KMS-11 (cell line): ENCODE results near the gene FOXP1.

Experiments used
- H2AFZ ChIP-seq: fragments of 200-600 bp; sonication (generic); 2 replicates; pipeline ENCODE4 v1.6.1; 2016; ENCODE audit warnings: antibody characterized with exemption, mixed run types, low read depth
- H3K27ac ChIP-seq: fragments of 200-600 bp; sonication (generic); 2 replicates; pipeline ENCODE4 v1.6.1; 2016; ENCODE audit warnings: mild to moderate bottlenecking, mixed run types
- H3K27me3 ChIP-seq: fragments of 200-600 bp; sonication (generic); 2 replicates; pipeline ENCODE4 v1.6.1; 2017; ENCODE audit warnings: mild to moderate bottlenecking, low read depth, mixed run types, moderate library complexity; ENCODE audit not compliant: insufficient read depth
- H3K36me3 ChIP-seq: fragments of 200-600 bp; sonication (generic); 2 replicates; pipeline ENCODE4 v1.6.1; 2017; ENCODE audit warnings: mild to moderate bottlenecking, mixed run types; ENCODE audit not compliant: insufficient read depth
- H3K4me1 ChIP-seq: fragments of 200-600 bp; sonication (generic); 2 replicates; pipeline ENCODE4 v1.6.1; 2016; ENCODE audit warnings: mild to moderate bottlenecking, low read depth, mixed run types; ENCODE audit not compliant: poor library complexity, severe bottlenecking
- H3K4me2 ChIP-seq: fragments of 200-600 bp; sonication (generic); 2 replicates; pipeline ENCODE4 v1.7.0; 2016; ENCODE audit warnings: mild to moderate bottlenecking, mixed run types
- H3K4me3 ChIP-seq: fragments of 200-600 bp; sonication (generic); IDR thresholded peaks from 2 replicates; pipeline ENCODE4 v1.6.1; 2017; ENCODE audit warnings: low read depth, low read length, mixed read lengths; ENCODE audit not compliant: insufficient read depth
- H3K79me2 ChIP-seq: fragments of 200-600 bp; sonication (generic); 2 replicates; pipeline ENCODE4 v1.6.1; 2016; ENCODE audit warnings: low read depth, mixed run types; ENCODE audit not compliant: insufficient read depth
- H3K9ac ChIP-seq: fragments of 200-600 bp; sonication (generic); 2 replicates; pipeline ENCODE4 v1.6.1; 2016; ENCODE audit warnings: mild to moderate bottlenecking, mixed run types
- H4K20me1 ChIP-seq: fragments of 200-600 bp; sonication (generic); 2 replicates; pipeline ENCODE4 v1.6.1; 2016; ENCODE audit warnings: mild to moderate bottlenecking, mixed run types; ENCODE audit not compliant: insufficient read depth
- TF ChIP-seq, protein P1 (sequence below): fragments of 200-600 bp; sonication (generic); conservative IDR thresholded peaks from 2 replicates; pipeline ENCODE4 v1.6.1; 2017; ENCODE audit warnings: low read depth, mild to moderate bottlenecking, antibody characterized with exemption, low read length, moderate library complexity, mixed read lengths

Gene FOXP1

DNA sequence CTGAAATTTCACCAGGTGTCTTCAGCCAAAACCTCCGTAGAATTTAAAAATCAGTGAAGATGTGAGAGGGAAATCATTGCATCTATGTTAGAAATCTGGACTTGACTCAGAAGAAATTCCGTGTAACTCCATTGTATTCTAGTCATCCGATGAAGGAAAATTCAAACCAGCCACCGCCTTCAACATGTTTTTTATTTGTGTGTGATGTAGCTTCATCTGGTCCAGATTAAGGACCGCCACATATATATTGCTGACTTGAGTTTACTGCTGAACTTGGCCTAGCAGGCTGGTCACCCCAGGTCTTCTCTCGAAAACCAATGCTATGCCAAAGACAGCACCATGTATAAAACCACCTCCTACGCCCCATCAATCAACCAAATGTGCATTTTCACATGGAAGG is 120.9 kb downstream of the FOXP1 start:
- Histone ChIP-seq H3K4me2 (no peak overlapping the region), H3K79me2 (no peaks in the 10 kb centered on the region), H3K4me3 (no peak overlapping the region), H3K4me1 (no peaks in the 10 kb centered on the region), H3K27me3 (no peaks in the 10 kb centered on the region), H3K27ac (no peak overlapping the region), H3K9ac (no peak overlapping the region), H4K20me1 (no peaks in the 10 kb centered on the region), H3K36me3 (no peaks in the 10 kb centered on the region), H2AFZ (no peak overlapping the region)
- TF ChIP-seq, protein P1, sequence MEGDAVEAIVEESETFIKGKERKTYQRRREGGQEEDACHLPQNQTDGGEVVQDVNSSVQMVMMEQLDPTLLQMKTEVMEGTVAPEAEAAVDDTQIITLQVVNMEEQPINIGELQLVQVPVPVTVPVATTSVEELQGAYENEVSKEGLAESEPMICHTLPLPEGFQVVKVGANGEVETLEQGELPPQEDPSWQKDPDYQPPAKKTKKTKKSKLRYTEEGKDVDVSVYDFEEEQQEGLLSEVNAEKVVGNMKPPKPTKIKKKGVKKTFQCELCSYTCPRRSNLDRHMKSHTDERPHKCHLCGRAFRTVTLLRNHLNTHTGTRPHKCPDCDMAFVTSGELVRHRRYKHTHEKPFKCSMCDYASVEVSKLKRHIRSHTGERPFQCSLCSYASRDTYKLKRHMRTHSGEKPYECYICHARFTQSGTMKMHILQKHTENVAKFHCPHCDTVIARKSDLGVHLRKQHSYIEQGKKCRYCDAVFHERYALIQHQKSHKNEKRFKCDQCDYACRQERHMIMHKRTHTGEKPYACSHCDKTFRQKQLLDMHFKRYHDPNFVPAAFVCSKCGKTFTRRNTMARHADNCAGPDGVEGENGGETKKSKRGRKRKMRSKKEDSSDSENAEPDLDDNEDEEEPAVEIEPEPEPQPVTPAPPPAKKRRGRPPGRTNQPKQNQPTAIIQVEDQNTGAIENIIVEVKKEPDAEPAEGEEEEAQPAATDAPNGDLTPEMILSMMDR, result no peak

DNA sequence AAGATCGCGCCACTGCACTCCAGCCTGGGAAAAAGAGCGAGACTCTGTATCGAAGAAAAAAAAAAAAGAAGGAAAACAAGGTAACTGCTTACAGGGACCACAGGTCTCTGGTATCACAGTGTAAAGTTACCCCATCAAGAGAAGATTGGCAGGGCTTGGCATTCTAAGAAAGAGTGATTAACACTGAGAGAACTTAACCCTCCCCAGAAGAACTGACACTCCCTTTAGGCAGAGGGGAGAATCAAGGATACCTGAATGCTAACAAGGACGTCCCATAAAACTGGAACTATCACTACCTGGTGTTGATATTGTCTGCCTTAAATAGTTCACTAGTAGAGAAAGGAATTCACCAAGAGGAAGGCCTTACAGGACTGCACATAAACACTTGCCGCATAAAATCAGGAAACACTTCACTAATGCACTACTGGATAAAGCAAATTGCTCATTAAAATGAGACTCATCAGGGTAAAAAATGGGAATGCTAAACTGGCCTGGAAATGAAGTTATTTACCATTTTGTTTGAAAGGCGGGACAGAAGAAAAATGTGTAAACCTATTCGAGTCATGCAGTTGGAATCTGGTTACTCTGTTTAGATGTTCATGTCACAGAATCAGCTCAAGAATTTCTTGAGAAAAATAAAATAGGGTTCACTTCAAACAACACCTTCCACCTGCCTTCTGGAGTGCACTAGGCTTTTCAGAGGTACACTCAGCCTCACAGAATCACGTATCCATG is 121.6 kb downstream of the FOXP1 start:
- Histone ChIP-seq H3K27ac (no peak overlapping the region), H2AFZ (no peak overlapping the region), H3K4me3 (no peak overlapping the region), H3K36me3 (no peaks in the 10 kb centered on the region), H3K9ac (no peak overlapping the region), H3K27me3 (no peaks in the 10 kb centered on the region), H3K79me2 (no peaks in the 10 kb centered on the region), H3K4me1 (no peaks in the 10 kb centered on the region), H3K4me2 (no peak overlapping the region), H4K20me1 (no peaks in the 10 kb centered on the region)
- TF ChIP-seq, protein P1, result no peak

DNA sequence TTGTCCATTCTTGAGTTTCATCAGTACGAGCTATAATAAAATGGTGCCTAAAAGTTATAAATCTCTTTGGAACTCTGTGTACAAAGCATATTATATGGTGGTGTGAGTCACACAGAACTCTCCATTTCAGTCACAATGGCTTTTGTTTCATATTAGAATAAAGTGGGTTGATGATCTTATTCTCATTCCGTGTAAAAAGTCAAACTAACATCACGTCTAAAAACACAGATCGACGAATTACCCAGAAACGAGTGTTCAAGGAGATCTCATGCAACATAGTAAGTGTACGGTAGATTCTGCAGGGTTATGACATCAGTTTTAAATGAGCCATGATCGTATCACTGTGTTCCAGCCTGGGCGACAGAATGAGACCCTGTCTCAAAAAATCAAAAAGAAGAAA is 122.4 kb downstream of the FOXP1 start:
- Histone ChIP-seq H3K4me1 (no peaks in the 10 kb centered on the region), H3K79me2 (no peaks in the 10 kb centered on the region), H3K27ac (no peak overlapping the region), H3K4me2 (no peak overlapping the region), H4K20me1 (no peaks in the 10 kb centered on the region), H2AFZ (no peak overlapping the region), H3K27me3 (no peaks in the 10 kb centered on the region), H3K36me3 (no peaks in the 10 kb centered on the region), H3K9ac (no peak overlapping the region), H3K4me3 (no peak overlapping the region)
- TF ChIP-seq, protein P1, result no peak

DNA sequence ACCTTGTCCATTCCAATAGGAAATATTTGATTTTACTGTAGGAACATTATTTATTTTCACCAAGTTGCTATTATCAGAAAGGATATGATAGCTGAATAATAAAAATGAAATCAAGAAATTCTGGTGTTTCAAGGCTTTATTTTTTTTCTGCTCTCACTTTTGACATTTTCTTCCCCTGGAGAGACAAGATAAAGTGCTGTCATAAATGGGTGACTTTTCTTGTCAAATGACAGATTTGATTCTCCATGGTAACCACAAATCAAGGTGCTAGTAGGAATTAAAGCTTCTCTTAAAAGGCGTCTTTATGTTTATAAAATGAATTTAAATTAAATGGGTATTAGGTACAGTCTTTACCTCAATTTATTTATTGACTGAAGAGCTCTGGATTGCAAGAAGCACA is 124.6 kb downstream of the FOXP1 start:
- H3K36me3 ChIP-seq, result no peaks in the 10 kb centered on the region
- no peaks in the 10 kb centered on the region for H4K20me1 ChIP-seq
- no peak overlapping the region for H3K4me3 ChIP-seq
- H2AFZ ChIP-seq, result no peak overlapping the region
- no peaks in the 10 kb centered on the region for H3K27me3 ChIP-seq
- H3K9ac ChIP-seq, result no peak overlapping the region
- no peak overlapping the region for H3K4me2 ChIP-seq
- peaks cover 9% of the 10 kb centered on the region for H3K4me1 ChIP-seq
- TF ChIP-seq, protein P1, result no peak
- H3K27ac ChIP-seq, result no peak overlapping the region
- no peaks in the 10 kb centered on the region for H3K79me2 ChIP-seq
